Measurements from ENCODE around the gene KCNK4.
A peak's percentile ranks its signal among the peaks of the same experiment; 100 is the strongest.
"Not testable (repeated sequence)": the region's sequence is repeated elsewhere in the genome, so short reads cannot be mapped to it uniquely, and the experiment has no call there.

Gene KCNK4

DNA sequence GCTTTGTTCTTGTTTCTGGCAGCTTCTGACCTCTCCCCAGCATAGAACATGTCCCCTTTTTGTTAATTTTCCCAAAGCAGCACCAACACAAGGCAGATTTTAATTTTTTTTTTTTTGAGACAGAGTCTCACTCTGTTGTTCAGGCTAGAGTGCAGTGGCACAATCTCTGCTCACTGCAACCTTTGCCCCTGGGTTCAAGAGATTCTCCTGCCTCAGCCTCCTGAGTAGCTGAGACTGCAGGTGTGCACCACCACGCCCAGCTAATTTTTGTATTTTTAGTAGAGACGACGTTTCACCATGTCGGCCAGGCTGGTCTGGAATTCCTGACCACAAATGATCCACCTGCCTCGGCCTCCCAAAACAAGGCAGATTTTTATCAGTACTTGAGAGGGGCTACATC is 16.7 kb downstream of the KCNK4 start:
- not testable (repeated sequence) for DNase-seq (ENCODE audit: low spot score)

- DNase-seq (ENCODE audit: low spot score): no peak
Observed at GRCh38 chr11:64312947-64313346, 21.8 kb downstream of the KCNK4 start.

DNA sequence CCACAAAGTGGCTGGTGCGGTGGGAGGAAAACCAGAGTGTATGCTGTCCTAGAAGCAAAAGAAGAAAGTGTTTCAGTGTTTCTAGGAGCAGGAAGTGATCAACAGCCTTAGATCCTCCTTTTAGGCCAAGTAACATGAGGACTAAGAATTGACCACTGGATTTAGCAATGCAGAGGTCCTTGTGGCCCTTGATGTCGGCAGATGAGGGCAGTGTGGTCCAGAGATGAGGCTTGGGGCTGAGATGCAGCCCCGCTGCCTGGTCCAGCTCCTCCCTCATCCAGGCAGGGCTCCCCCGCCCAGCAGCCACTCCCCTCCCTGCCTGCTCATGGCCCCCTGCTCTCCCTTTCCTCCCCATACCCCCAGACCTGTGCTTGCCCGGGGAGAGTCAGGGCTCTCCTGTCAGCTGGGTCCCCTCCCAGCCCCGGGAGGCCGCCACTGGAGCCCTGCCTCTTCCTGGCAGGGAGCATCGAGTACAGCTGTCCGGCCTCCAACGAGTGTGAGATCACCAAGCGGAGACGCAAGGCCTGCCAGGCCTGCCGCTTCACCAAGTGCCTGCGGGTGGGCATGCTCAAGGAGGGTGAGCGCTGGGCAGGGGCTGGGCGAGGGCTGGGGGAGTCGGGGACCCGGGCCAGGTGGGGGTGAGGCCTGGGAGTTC is 22.5 kb downstream of the KCNK4 start:
- DNase-seq (ENCODE audit: low spot score): no peak

- no peak for DNase-seq (ENCODE audit: low spot score)
Observed at GRCh38 chr11:64314146-64314804, 23.2 kb downstream of the KCNK4 start.

DNA sequence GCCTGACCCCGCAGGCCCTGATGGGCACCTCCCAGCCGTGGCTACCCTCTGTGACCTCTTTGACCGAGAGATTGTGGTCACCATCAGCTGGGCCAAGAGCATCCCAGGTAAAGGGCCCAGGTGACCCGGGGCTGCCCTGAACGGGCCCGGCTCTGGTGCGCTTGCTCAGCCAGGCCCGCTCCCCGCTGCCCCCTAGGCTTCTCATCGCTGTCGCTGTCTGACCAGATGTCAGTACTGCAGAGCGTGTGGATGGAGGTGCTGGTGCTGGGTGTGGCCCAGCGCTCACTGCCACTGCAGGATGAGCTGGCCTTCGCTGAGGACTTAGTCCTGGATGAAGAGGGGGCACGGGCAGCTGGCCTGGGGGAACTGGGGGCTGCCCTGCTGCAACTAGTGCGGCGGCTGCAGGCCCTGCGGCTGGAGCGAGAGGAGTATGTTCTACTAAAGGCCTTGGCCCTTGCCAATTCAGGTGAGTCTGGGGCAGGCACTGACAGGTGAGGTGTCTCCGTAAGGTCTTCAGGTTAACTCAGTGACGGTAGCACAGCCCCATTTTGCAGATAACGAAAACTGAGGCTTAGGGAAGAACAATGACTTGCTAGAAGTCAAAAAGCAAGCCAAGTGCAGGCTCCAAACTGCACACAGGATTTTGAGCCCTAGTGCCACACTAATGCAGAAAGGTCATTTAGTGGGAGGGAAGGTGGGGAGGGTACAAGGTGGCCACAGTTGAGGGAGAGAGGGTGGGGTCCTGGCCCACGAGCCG is 23.9 kb downstream of the KCNK4 start:
- DNase-seq (ENCODE audit: low spot score): no peak

- not testable (repeated sequence) for DNase-seq (ENCODE audit: low spot score)
Observed at GRCh38 chr11:64315667-64316526, 24.8 kb downstream of the KCNK4 start.

- peak; percentile 30 for DNase-seq (ENCODE audit: low spot score)
Observed at GRCh38 chr11:64316672-64317324, 25.7 kb downstream of the KCNK4 start.

GRCh38 chr11:64317325-64317960 is 26.3 kb downstream of the KCNK4 start, which contains the start of gene TRMT112:
Gene TRMT112, minus strand, starts transcription at chr11:64317559. Its CDS starts 33 bp downstream, at chr11:64317526.
- DNase-seq (ENCODE audit: low spot score): peak; percentile 98

GRCh38 chr11:64317961-64318765 is 27.1 kb downstream of the KCNK4 start, which contains the start of gene PRDX5:
Gene PRDX5, plus strand, starts transcription at chr11:64318121. Its CDS starts 95 bp downstream, at chr11:64318216.
- DNase-seq (ENCODE audit: low spot score): peak; percentile 97

DNA sequence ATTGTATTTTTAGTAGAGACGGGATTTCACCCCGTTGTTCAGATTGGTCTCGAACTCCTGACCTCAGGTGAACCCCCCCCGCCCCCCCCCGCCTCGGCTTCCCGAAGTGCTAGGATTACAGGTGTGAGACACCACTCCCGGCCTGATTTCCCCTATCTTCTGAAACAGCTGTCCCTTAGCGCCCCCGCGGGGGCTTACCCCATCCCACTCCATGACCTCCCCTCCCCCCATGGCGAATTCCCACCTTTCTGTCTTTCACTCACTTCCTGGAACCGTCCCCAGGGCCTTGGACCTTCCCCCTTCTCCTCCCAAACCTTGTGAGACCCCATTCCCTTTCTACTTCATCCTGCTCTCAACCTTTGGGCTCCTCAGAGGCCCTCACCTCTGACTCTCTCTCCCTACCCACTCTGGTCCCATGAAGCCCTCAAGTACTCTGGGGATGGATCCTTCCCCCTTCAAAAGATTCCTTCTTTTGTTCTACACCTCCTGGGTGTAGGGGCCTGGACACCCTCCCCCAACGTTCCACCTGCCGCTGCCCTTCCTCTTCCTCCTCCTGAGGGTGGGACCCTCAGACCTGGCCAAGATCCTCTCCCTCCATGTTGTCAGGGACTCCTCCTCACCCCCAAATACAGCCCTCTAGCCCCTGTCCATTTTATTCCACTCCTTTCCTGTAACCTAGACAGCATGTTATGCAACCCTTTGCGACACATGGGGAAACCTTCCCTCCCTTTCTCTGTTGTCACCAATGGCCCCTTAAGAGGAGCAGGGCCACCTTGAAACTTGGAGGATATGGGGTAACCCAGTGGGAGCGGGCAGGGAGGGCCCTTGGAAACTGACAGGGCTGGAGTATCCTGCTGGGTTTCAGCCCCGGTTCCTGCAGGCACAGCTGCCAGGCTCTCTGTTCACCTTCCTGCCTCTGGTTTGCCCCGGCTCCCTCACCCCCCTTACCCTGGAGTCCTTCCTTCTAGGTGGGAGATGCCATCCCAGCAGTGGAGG is 28.0 kb downstream of the KCNK4 start:
- no peak for DNase-seq (ENCODE audit: low spot score)

DNA sequence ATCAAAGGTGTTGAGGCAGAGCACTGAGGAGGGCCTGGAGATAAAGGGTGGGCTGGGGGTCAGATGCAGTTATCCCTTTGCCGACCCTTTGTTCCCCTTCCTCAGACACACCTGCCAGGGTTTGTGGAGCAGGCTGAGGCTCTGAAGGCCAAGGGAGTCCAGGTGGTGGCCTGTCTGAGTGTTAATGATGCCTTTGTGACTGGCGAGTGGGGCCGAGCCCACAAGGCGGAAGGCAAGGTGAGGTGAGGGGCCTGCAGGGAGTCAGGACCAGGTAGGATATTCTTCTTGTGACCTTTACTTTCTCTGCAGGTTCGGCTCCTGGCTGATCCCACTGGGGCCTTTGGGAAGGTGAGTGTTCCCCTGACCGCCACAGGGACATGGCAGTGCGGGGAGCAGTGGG is 29.5 kb downstream of the KCNK4 start:
- DNase-seq (ENCODE audit: low spot score): no peak

- no peak for DNase-seq (ENCODE audit: low spot score)
Observed at GRCh38 chr11:64321026-64321425, 29.9 kb downstream of the KCNK4 start.

- DNase-seq (ENCODE audit: low spot score): no peak
Observed at GRCh38 chr11:64321533-64321932, 30.4 kb downstream of the KCNK4 start.

DNA sequence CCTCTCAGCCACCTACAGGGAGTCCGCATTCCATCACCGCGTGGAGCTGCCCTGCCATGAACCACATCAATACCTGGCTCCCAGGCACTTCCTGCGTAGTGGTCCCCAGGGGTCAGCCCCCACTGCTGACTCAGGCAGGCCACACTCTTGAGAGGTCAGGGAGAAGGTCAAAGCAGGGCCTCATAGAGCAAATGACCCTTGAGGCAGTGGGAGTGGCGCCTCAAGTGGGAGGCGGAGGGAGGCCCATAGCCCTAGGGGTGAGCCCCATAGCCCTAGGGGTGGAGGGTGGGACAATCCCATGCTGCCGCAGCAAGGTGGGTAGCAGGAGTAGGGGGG is 31.8 kb downstream of the KCNK4 start:
- DNase-seq (ENCODE audit: low spot score): no peak

GRCh38 chr11:64323373-64323772 is 32.3 kb downstream of the KCNK4 start:
- DNase-seq (ENCODE audit: low spot score): no peak

DNA sequence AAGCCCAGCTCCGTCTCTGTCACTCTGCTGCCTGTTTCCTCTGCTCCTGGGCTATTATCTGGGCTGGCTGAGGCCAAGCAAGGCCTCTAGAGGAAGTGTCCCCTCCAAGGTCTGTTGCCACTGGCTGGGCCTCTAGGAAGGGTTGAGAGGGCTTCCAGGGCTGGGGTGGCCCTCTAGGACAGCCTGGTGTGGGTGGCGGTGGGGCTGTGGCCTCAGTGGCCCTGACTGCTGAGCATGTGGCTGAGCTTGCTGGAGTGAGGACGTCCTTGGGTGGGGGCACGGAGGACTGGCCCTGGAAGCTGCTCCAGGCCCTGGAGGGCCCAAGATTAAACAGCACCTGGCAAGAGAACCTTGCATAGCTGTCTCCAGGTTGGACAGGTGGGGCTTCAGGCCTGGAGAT is 32.9 kb downstream of the KCNK4 start:
- DNase-seq (ENCODE audit: low spot score): not testable (repeated sequence)

DNA sequence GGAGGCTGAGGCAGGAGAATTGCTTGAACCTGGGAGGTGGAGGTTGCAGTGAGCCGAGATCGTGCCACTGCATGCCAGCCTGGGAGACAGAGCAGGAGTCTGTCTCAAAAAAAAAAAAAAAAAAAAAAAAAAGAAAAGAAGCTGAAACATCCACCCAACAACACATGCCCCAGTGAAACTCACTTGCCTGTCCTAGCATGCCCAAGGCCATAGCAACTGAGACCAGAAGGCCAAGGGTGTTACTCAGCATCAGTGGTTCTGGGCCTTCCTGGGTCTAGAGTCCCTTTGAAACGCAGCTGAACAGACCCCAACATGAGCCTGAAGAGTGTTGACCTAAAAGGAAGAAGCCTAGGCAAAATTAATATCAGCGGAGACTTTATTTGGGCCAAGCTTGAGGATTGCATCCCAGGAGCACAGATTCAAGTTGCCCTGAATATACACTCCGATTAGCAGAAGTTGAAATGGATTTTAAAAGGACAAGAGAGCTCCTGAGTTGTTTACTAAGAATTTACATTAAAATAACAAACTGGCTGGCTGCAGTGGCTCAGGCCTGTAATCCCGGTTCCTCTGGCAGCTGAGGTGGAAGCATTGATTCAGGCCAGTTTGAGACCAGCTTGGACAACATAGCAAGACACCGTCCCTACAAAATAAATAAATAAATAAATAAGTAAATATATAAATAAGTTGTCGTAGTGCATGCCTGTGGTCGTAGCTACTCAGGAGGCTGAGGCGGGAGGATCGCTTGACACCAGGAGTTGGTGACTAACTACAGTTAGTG is 33.8 kb downstream of the KCNK4 start:
- no peak for DNase-seq (ENCODE audit: low spot score)

DNA sequence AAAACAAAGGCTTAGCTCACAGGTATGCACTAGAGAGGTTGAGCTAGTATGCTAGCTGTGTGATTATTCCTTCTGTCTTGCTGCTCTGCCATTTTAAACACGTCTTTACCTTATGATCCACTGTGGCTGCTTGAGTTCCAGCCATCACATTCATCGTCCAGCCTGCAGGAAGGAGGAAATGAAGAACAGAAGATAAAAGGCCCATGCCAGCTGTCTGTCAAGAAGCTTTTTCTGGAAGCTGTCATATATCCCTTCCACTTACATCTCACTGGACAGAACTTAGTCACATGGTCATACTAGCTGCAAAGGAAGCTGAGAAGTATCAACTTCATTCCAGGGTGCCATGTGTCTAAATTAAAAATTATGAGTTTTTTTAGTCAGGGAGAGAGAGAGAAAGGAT is 36.3 kb downstream of the KCNK4 start:
- DNase-seq (ENCODE audit: low spot score): no peak
